GM10248 (cell line): ENCODE results near the gene PLXNB2.
A peak's percentile ranks its signal among the peaks of the same experiment; 100 is the strongest.

Experiments
- CTCF ChIA-PET: fragments of 300-600 bp; sonication (Branson Sonifier 250); formaldehyde crosslinking; extraction: SDS; loops from one replicate; lab custom pipeline; 2021; ENCODE audit warnings: antibody characterized with exemption; lab: Yijun Ruan, JAX
- POLR2A ChIA-PET: fragments of 350-650 bp; sonication (Branson Sonifier 250); formaldehyde crosslinking; extraction: SDS; loops from one replicate; lab custom pipeline; 2020; ENCODE audit warnings: antibody characterized with exemption; lab: Yijun Ruan, JAX
- DNase-seq: peaks from one replicate; pipeline ENCODE4 v3.0.0; 2012; ENCODE audit errors: extremely low spot score
- CTCF ChIP-seq: IDR thresholded peaks from 2 replicates; pipeline ENCODE4 v1.5.1; 2012; ENCODE audit warnings: mild to moderate bottlenecking, low read depth; ENCODE audit errors: extremely low read depth, missing control alignments, control extremely low read depth

PLXNB2 gene

GRCh38 chr22:50262973-50263617 is 44.4 kb downstream of the PLXNB2 start:
- POLR2A ChIA-PET: no interaction called here
- CTCF ChIA-PET: interaction anchor here (0.8 to 7.9 kb wide), 5 partner anchors 10 to 358 kb away, joined by 3 to 64 read pairs (median 8); partner anchors contain the start of gene HDAC10
- TF ChIP-seq CTCF: no peak
- DNase-seq: no peak

- CTCF ChIA-PET: interaction anchor here (1.1 to 7.9 kb wide), 4 partner anchors 9 to 79 kb away, joined by 3 to 64 read pairs (median 24); partner anchors contain the start of gene HDAC10
- TF ChIP-seq CTCF: no peak
- POLR2A ChIA-PET: no interaction called here
- no peak for DNase-seq
These were observed 45.0 kb downstream of the PLXNB2 start for GRCh38 chr22:50262460-50262911.

- TF ChIP-seq CTCF: no peak
- POLR2A ChIA-PET: interaction anchor here (0.5 kb wide), 1 partner anchor 236 kb away, joined by 3 read pairs; no protein-coding TSS in a partner anchor
- CTCF ChIA-PET: interaction anchor here (1.1 to 7.9 kb wide), 6 partner anchors 9 to 80 kb away, joined by 3 to 64 read pairs (median 6); partner anchors contain the start of gene HDAC10
- DNase-seq: peak; percentile 83
These were observed 45.6 kb downstream of the PLXNB2 start, which contains the start of gene MAPK12 for GRCh38 chr22:50261615-50262459. Gene MAPK12 (minus strand): TSS chr22:50261683. CDS start chr22:50261509, 174 bp downstream.

- ChIA-PET POLR2A (interaction anchor here (0.5 kb wide), 1 partner anchor 237 kb away, joined by 3 read pairs; no protein-coding TSS in a partner anchor), CTCF (interaction anchor here (1.1 to 7.9 kb wide), 6 partner anchors 8 to 81 kb away, joined by 3 to 64 read pairs (median 4); partner anchors contain the start of gene HDAC10)
- DNase-seq: peak; percentile 73
- TF ChIP-seq CTCF: no peak
These were observed 46.4 kb downstream of the PLXNB2 start for GRCh38 chr22:50260801-50261614.

GRCh38 chr22:50260434-50260800 is 47.0 kb downstream of the PLXNB2 start:
- DNase-seq: no peak
- POLR2A ChIA-PET: no interaction called here
- CTCF ChIA-PET: interaction anchor here (1.1 to 7.9 kb wide), 5 partner anchors 7 to 82 kb away, joined by 3 to 64 read pairs (median 3); partner anchors contain the start of gene HDAC10
- no peak for TF ChIP-seq CTCF

- ChIA-PET CTCF (interaction anchor here (0.7 to 1.5 kb wide), 4 partner anchors 17 to 238 kb away, joined by 3 to 4 read pairs (median 3); no protein-coding TSS in a partner anchor), POLR2A (no interaction called here)
- TF ChIP-seq CTCF: no peak
- DNase-seq: no peak
These were observed 48.1 kb downstream of the PLXNB2 start for GRCh38 chr22:50259302-50259701.
